Ishikawa (cell line): ENCODE data around the gene NBEAL2.

Source experiments
- CEBPB ChIP-seq: IDR thresholded peaks from 2 replicates; pipeline ENCODE4 v1.6.1; 2012
- CREB1 ChIP-seq: IDR thresholded peaks from 2 replicates; pipeline ENCODE4 v1.6.1; 2012; ENCODE audit warnings: low read depth
- EGR1 ChIP-seq: IDR thresholded peaks from 2 replicates; pipeline ENCODE4 v1.6.1; 2012
- EP300 ChIP-seq: IDR thresholded peaks from 2 replicates; pipeline ENCODE4 v1.6.1; 2012; ENCODE audit warnings: borderline replicate concordance
- FOXM1 ChIP-seq: IDR thresholded peaks from 2 replicates; pipeline ENCODE4 v1.6.1; 2012; ENCODE audit warnings: low read depth, borderline replicate concordance
- NFIC ChIP-seq: IDR thresholded peaks from 2 replicates; pipeline ENCODE4 v1.6.1; 2012
- RAD21 ChIP-seq: IDR thresholded peaks from 2 replicates; pipeline ENCODE4 v1.6.1; 2012; ENCODE audit warnings: low read depth
- TAF1 ChIP-seq: IDR thresholded peaks from 2 replicates; pipeline ENCODE4 v1.6.1; 2012; ENCODE audit warnings: low read depth, mild to moderate bottlenecking
- TEAD4 ChIP-seq: IDR thresholded peaks from 2 replicates; pipeline ENCODE4 v1.6.1; 2012
- YY1 ChIP-seq: IDR thresholded peaks from 2 replicates; pipeline ENCODE4 v1.6.1; 2012; ENCODE audit warnings: low read depth
- ZBTB7A ChIP-seq: IDR thresholded peaks from 2 replicates; pipeline ENCODE4 v1.6.1; 2012; ENCODE audit warnings: low read depth
- TF ChIP-seq, protein P1 (sequence below): IDR thresholded peaks from 2 replicates; pipeline ENCODE4 v1.6.1; 2012
- TF ChIP-seq, protein P2 (sequence below): IDR thresholded peaks from 2 replicates; pipeline ENCODE4 v1.6.1; 2012
- TF ChIP-seq, protein P3 (sequence below): IDR thresholded peaks from 2 replicates; pipeline ENCODE4 v1.6.1; 2012; ENCODE audit warnings: low read depth, mild to moderate bottlenecking

DNA sequence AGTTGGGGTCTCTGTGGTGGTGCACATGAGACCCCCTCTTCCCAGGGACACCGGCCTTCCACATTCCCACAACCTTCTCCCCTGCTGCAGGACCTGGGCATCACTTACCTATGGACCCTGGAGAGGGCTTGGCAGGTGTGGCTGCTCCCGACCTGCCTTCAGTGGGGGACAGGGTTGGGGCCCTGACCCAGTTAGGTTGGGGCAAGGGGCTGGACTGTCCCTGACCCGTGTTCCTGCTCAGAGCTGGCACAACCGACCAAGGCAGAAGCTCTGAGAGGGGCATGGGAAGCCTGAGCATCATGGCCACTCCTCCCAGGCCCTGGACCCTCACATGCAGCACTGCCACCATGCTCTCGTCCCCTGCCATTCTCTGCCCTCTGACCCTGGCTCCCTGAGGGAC lies 6.1 kb downstream of the NBEAL2 start:
- TF ChIP-seq CREB1: no peak
- no peak for TF ChIP-seq TAF1
- no peak for TF ChIP-seq EP300
- TF ChIP-seq CEBPB: no peak
- TF ChIP-seq YY1: no peak
- TF ChIP-seq RAD21: no peak
- TF ChIP-seq, protein P1, sequence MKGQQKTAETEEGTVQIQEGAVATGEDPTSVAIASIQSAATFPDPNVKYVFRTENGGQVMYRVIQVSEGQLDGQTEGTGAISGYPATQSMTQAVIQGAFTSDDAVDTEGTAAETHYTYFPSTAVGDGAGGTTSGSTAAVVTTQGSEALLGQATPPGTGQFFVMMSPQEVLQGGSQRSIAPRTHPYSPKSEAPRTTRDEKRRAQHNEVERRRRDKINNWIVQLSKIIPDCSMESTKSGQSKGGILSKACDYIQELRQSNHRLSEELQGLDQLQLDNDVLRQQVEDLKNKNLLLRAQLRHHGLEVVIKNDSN: no peak
- TF ChIP-seq, protein P2, sequence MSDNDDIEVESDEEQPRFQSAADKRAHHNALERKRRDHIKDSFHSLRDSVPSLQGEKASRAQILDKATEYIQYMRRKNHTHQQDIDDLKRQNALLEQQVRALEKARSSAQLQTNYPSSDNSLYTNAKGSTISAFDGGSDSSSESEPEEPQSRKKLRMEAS: no peak
- TF ChIP-seq, protein P3, sequence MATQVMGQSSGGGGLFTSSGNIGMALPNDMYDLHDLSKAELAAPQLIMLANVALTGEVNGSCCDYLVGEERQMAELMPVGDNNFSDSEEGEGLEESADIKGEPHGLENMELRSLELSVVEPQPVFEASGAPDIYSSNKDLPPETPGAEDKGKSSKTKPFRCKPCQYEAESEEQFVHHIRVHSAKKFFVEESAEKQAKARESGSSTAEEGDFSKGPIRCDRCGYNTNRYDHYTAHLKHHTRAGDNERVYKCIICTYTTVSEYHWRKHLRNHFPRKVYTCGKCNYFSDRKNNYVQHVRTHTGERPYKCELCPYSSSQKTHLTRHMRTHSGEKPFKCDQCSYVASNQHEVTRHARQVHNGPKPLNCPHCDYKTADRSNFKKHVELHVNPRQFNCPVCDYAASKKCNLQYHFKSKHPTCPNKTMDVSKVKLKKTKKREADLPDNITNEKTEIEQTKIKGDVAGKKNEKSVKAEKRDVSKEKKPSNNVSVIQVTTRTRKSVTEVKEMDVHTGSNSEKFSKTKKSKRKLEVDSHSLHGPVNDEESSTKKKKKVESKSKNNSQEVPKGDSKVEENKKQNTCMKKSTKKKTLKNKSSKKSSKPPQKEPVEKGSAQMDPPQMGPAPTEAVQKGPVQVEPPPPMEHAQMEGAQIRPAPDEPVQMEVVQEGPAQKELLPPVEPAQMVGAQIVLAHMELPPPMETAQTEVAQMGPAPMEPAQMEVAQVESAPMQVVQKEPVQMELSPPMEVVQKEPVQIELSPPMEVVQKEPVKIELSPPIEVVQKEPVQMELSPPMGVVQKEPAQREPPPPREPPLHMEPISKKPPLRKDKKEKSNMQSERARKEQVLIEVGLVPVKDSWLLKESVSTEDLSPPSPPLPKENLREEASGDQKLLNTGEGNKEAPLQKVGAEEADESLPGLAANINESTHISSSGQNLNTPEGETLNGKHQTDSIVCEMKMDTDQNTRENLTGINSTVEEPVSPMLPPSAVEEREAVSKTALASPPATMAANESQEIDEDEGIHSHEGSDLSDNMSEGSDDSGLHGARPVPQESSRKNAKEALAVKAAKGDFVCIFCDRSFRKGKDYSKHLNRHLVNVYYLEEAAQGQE: no peak
- TF ChIP-seq TEAD4: no peak
- no peak for TF ChIP-seq FOXM1
- TF ChIP-seq EGR1: no peak
- TF ChIP-seq ZBTB7A: no peak
- TF ChIP-seq NFIC: no peak
